Esophagus squamous epithelium (tissue), 5 donors: ENCODE measurements around the gene TBC1D5. TPM values are rescaled to one million over a fixed set of nuclear protein-coding genes. Genes with fewer than 3 reads are reported as not detected.

ENCODE experiments used
- DNase-seq: peaks from one replicate; lab custom pipeline; 2025; lab: John Stamatoyannopoulos, UW
- H3K27ac ChIP-seq, 4 donors: fragments of 200-600 bp; sonication (generic); one replicate each; pipeline ENCODE4 v1.5.1; 2016 to 2019; ENCODE audit warnings: mild to moderate bottlenecking in 1 of 4
- H3K27me3 ChIP-seq, 4 donors: fragments of 200-600 bp; sonication (generic); 1 replicate in 3 of 4; 2 replicates in 1 of 4; pipeline versions ENCODE4 v1.5.1 to v1.6.0; 2017 to 2021; ENCODE audit warnings: antibody characterized with exemption in 1 of 4
- H3K36me3 ChIP-seq, 3 donors: fragments of 200-600 bp; sonication (generic); one replicate each; pipeline ENCODE4 v1.5.1; 2016 to 2019
- H3K4me1 ChIP-seq, 3 donors: fragments of 200-600 bp; sonication (generic); one replicate each; pipeline ENCODE4 v1.5.1; 2017 to 2019
- H3K4me3 ChIP-seq, 4 donors: fragments of 200-600 bp; sonication (generic); 1 replicate in 3 of 4; 2 replicates in 1 of 4; pipeline ENCODE4 v1.5.1; 2016 to 2019; ENCODE audit warnings: mild to moderate bottlenecking in 2 of 4, moderate library complexity in 1 of 4
- H3K9me3 ChIP-seq, 3 donors: fragments of 200-600 bp; sonication (generic); one replicate each; pipeline ENCODE4 v1.5.1; 2016 to 2019
- POLR2A ChIP-seq, 4 donors: fragments of 450-650 bp; IDR thresholded peaks; one replicate each; pipeline ENCODE4 v1.6.1; 2017; ENCODE audit warnings: antibody characterized with exemption in 4 of 4, mild to moderate bottlenecking in 4 of 4, moderate library complexity in 3 of 4
- WGBS, 2 donors: methylation state at CpG; one replicate each; pipeline ENCODE4 v1.1.5; 2018; 5-methylcytosine and 5-hydroxymethylcytosine counted together
- intact Hi-C: fragments of 100-400 bp; cut with DNase I; formaldehyde crosslinking; loops from one replicate; pipeline ENCODE4 v1.15.0; 2022
- total RNA-seq, 4 donors: library from RNA; depleted of rRNA; stranded (reverse); fragments of >200 nt; gene quantifications; one replicate each; pipeline ENCODE4 v1.1.0, GENCODE V29; 2016
- TF ChIP-seq, protein P1 (sequence below), 6 experiments: fragments of 450-650 bp in 4 of 6; fragments of 200-600 bp in 2 of 6; sonication (generic) in 2 of 6; IDR thresholded peaks; one replicate each; pipeline ENCODE4 v1.5.1; 2016 to 2019; ENCODE audit warnings: antibody characterized with exemption in 6 of 6, mild to moderate bottlenecking in 4 of 6, moderate library complexity in 4 of 6
- donor health status: DM: yes; HTN: yes; CAD: no.

TBC1D5 gene
- total RNA-seq, 4 donors from 2014 or later, result 32.8 to 56.1 (median 39.9) TPM

DNA sequence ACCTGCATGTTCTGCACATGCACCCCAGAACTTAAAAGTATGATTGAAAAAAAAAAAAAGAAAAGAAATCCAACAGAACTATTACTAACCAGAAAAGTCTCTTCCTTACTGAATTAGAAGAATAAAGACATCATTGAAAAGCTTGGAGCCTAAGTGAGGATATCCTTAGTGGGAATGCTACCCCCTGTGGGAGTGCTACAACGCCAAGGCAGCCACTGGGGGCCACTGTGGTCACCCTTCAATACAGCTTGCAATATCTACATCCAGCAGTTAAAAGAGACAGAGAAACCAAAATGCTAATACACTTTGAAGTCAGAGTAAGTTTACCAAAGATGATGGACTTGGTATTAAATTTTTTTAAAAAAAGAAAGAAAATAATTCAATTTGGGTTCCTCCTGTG, 565.7 kb downstream of the TBC1D5 start:
- peaks cover 0 to 7% (median 0%) of the 10 kb centered on the region in 3 donors for H3K36me3 ChIP-seq
- intact Hi-C loops, result no loop called here
- no peaks in the 10 kb centered on the region for H3K27me3 ChIP-seq
- no peak overlapping the region for H3K4me3 ChIP-seq
- no peak overlapping the region for H3K27ac ChIP-seq
- TF ChIP-seq, protein P1, sequence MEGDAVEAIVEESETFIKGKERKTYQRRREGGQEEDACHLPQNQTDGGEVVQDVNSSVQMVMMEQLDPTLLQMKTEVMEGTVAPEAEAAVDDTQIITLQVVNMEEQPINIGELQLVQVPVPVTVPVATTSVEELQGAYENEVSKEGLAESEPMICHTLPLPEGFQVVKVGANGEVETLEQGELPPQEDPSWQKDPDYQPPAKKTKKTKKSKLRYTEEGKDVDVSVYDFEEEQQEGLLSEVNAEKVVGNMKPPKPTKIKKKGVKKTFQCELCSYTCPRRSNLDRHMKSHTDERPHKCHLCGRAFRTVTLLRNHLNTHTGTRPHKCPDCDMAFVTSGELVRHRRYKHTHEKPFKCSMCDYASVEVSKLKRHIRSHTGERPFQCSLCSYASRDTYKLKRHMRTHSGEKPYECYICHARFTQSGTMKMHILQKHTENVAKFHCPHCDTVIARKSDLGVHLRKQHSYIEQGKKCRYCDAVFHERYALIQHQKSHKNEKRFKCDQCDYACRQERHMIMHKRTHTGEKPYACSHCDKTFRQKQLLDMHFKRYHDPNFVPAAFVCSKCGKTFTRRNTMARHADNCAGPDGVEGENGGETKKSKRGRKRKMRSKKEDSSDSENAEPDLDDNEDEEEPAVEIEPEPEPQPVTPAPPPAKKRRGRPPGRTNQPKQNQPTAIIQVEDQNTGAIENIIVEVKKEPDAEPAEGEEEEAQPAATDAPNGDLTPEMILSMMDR (IDR thresholded peaks at IDR 0.05), result no peak
- TF ChIP-seq POLR2A (IDR thresholded peaks at IDR 0.05), result no peak
- no peaks in the 10 kb centered on the region for H3K9me3 ChIP-seq
- 64 to 73% methylated on average over 1 of the region's 1 CpG for WGBS, 2 donors
- no peak for DNase-seq
- peaks cover 0 to 4% (median 4%) of the 10 kb centered on the region in 3 donors for H3K4me1 ChIP-seq

GRCh38 chr3:17175187-17175807, 567.1 kb downstream of the TBC1D5 start:
- no peak for DNase-seq
- H3K4me3 ChIP-seq, result no peak overlapping the region
- peak overlapping the region in 1 of 4 donors; percentile 26 for H3K27ac ChIP-seq
- 82 to 93% methylated on average over 2 of the region's 2 CpGs for WGBS, 2 donors
- intact Hi-C loops, result no loop called here
- peaks cover 0 to 4% (median 4%) of the 10 kb centered on the region in 3 donors for H3K4me1 ChIP-seq
- H3K9me3 ChIP-seq, result no peaks in the 10 kb centered on the region
- peaks cover 0 to 7% (median 0%) of the 10 kb centered on the region in 3 donors for H3K36me3 ChIP-seq
- TF ChIP-seq POLR2A (IDR thresholded peaks at IDR 0.05), result no peak
- TF ChIP-seq, protein P1 (IDR thresholded peaks at IDR 0.05), result no peak
- H3K27me3 ChIP-seq, result no peaks in the 10 kb centered on the region

DNA sequence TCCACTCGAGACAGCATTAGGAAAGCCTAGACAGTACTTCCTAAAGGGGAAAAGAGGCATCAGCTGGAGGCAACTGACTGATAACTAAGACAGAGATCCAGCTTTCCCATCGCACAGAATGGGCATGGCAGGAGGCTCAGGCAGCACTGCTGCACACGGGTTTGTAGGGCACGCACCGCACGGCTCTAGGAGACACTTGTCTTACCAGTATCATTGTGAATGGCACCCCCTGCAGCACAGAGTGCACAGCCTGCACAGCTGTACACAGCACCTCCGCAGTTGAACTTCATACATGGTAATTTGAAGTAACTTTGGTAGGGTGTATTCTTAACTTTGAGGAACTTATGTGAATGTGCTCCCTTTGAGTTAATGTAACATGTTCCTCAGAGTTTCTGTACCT, 576.1 kb downstream of the TBC1D5 start:
- no peak for DNase-seq
- TF ChIP-seq, protein P1 (IDR thresholded peaks at IDR 0.05), result no peak
- no peak for TF ChIP-seq POLR2A (IDR thresholded peaks at IDR 0.05)
- Histone ChIP-seq H3K27me3 (no peaks in the 10 kb centered on the region), H3K4me1 (no peaks in the 10 kb centered on the region), H3K9me3 (no peaks in the 10 kb centered on the region), H3K27ac (no peak overlapping the region), H3K4me3 (no peak overlapping the region), H3K36me3 (peaks cover 0 to 68% (median 0%) of the 10 kb centered on the region in 3 donors)
- intact Hi-C loops, result no loop called here
- WGBS, 2 donors, result 88 to 89% methylated on average over 7 of the region's 7 CpGs

DNA sequence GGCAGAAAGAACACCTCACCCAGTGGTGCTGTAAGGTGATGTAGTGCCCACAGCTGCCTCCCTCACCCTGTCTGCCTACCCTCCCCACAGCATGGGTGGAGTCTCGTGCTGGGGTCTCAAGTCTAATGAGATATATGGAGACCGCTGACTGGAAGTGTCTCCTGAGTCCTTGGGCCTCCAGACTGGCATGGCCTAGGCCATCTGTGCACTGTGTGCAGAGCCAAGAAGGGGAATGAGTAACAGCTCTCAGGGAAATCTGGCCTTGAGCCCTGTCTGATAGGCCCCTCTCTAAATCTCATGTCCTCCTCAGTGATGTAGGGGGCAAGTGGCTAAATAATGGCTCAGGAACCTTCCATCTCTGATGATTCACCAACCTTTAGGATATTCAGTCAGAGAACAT, 580.3 kb downstream of the TBC1D5 start:
- 87 to 93% methylated on average over 2 of the region's 2 CpGs for WGBS, 2 donors
- peaks cover 4 to 99% (median 7%) of the 10 kb centered on the region in 3 donors for H3K36me3 ChIP-seq
- H3K27ac ChIP-seq, result no peak overlapping the region

GRCh38 chr3:17160597-17160996, 581.8 kb downstream of the TBC1D5 start:
- no peak overlapping the region for H3K27ac ChIP-seq
- no peaks in the 10 kb centered on the region for H3K9me3 ChIP-seq
- TF ChIP-seq, protein P1 (IDR thresholded peaks at IDR 0.05), result no peak
- WGBS, 2 donors, result 88 to 92% methylated on average over 4 of the region's 4 CpGs
- intact Hi-C loops, result no loop called here
- H3K36me3 ChIP-seq, result peaks cover 4 to 99% (median 7%) of the 10 kb centered on the region in 3 donors
- no peak for DNase-seq
- H3K4me3 ChIP-seq, result no peak overlapping the region
- H3K27me3 ChIP-seq, result no peaks in the 10 kb centered on the region
- H3K4me1 ChIP-seq, result no peaks in the 10 kb centered on the region

More for the DNA sequence above, 580.3 kb downstream of the TBC1D5 start:
- Histone ChIP-seq H3K27me3 (no peaks in the 10 kb centered on the region), H3K9me3 (no peaks in the 10 kb centered on the region), H3K4me3 (no peak overlapping the region), H3K4me1 (no peaks in the 10 kb centered on the region)
- intact Hi-C loops, result no loop called here
- TF ChIP-seq, protein P1 (IDR thresholded peaks at IDR 0.05), result no peak
- no peak for TF ChIP-seq POLR2A (IDR thresholded peaks at IDR 0.05)
- no peak for DNase-seq
